Stimulated activated CD4-positive, alpha-beta T cell treated with anti-CD3 and anti-CD28 coated beads, Interleukin-1b, Interleukin-23, amount 100 ng/mL, for 24 hours (primary cell): ENCODE measurements around the gene RACK1.
"Not testable (repeated sequence)": the region's sequence is repeated elsewhere in the genome, so short reads cannot be mapped to it uniquely, and the experiment has no call there.

Experiments
- DNase-seq, 4 experiments: peaks; one replicate each; pipeline ENCODE4 v3.0.0-alpha.2; 2020; ENCODE audit warnings: low read depth in 4 of 4, low spot score in 1 of 4

The RACK1 gene

GRCh38 chr5:181243564-181244343 is at the start of gene RACK1:
RACK1 (minus strand) TSS chr5:181243906; CDS start chr5:181243800, 106 bp downstream.
- DNase-seq, result peak; percentile 77 to 86 (median 80)

DNA sequence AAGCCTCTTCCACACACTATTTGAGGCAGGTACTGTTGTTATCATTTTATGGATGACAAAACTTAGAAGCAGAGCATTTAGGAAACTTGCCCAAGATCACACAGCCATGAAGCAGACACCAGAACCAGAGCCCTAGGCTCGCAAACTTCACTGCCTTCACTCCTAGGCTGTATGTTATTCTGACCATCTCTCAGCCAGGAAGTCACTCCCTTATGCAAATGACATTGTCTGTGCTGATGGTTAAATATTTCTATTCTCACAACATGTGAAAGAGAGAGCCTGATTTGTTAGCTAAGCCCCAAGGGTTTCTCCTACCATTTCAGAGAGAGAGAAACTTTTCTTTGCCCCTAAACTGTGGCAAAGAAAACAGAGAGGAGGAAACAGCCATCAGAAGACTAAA is 43.6 kb upstream of the RACK1 start:
- DNase-seq, result not testable (repeated sequence)

DNA sequence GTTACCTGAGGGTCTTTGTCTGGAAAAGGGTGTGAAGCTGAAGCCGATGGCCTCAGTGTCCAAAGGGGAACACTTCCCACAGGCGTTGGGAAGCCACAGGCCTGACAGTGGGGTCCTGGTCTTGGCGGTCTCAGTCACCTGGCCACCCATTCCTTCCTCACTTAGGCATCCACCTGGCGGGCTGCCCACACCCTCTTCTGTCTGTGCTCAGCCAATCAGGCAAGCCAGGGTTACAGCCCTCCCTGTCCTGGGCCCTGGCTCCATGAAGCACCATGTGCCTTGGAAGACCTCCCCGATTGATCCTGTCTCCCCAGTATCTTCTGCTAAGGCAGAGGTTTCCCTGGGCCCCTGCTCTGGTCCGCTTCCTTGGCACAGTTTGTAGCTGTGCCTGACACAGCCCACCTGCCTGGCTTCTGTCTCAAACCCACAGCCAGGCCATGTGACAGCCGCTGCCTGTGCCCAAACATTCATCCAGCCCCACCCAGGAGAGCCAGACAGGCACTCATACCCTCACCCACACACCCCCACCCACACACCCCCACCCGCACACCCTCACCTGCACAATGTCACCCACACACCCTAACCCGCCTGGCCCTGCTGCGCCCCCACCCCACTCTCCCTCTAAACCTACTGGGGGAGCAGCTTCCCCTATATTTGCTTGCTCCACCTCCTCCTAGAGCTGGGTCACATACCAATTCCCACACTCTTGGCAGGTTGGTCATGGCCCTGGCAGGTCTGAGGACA is 42.4 kb upstream of the RACK1 start:
- DNase-seq, result not testable (repeated sequence)

DNA sequence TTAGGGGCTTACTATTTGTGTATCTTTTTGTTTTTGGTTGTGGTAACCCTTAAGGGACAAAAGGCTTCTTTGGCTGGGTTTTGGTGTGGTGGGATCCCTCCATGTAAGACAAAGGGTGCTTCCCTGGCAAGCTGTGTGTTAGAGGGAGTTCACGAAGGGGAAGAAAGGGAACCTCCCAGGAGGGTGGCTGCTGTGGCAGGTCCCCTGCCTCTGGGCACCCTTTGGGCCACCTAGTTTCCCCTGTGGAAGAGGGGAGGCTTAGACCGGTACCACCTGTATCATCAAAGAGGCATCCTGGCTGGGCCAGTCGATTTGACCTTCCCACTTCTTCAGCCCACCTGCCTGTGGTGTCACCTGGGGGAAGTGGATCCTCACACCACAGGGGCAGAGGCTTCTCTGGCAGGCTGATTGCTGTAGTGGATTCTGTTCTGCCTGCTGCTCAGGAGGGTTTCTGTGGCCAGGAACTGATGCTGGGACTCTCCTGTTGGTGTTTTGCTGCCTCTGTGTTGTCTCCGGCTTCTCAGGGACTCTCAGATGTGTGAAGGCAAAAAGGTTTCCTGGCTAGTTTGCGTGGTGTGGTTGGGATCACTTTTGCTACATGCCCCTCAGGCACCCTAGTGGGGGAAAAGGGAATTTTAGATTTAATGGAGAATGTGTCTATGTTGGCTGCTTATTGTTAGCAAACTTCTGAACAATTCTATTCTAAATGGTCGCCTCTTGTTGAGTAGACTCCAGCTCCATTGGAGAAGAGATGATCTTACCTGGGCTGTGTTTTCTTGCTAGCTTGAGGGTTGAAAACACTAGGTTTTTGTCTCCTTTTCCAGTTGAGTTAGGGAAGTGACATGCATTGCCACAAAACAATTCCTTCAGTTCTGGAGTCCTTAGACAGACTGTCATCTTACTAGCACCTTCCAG is 40.4 kb upstream of the RACK1 start:
- DNase-seq, result not testable (repeated sequence)

- no peak for DNase-seq
These were observed 39.6 kb upstream of the RACK1 start for GRCh38 chr5:181283347-181283746.

DNA sequence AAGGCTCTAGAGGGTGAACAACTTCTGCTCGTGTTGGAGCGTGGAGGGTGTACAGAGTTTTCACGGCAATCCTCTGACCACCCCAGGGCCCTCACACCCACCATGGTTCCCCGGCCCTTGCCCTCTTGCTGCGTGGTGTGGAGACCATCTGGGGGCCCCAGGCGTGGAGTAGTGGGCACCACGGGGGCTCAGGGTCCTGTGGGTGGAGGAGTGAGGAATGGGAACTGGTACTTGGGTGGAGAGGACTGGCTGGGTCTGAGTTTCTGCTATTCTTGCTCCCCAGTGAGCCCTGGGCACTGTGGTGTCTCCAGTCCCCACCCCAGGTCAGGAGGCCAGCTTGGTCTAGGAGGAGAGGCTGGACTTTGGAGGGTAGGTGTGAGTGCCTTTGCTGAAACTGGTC is 39.2 kb upstream of the RACK1 start:
- no peak for DNase-seq

GRCh38 chr5:181282415-181282814 is 38.7 kb upstream of the RACK1 start:
- not testable (repeated sequence) for DNase-seq

DNA sequence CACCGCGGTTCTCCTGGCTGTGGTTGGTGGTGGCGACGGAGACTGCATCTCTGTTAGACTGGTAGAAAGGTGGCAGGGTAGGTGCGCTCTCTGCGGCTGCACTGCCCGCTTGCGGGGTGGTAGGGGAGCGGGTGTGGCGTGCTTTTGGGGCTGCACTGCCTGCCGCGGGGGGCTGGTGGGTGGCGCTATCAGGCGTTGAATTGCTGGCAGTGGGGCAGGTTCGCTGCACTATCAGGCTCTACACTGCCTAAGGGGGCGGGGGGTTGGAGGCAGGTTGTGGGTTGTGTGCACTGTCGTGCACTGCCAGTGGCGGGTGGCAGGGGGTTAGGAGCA is 38.2 kb upstream of the RACK1 start:
- DNase-seq, result no peak

DNA sequence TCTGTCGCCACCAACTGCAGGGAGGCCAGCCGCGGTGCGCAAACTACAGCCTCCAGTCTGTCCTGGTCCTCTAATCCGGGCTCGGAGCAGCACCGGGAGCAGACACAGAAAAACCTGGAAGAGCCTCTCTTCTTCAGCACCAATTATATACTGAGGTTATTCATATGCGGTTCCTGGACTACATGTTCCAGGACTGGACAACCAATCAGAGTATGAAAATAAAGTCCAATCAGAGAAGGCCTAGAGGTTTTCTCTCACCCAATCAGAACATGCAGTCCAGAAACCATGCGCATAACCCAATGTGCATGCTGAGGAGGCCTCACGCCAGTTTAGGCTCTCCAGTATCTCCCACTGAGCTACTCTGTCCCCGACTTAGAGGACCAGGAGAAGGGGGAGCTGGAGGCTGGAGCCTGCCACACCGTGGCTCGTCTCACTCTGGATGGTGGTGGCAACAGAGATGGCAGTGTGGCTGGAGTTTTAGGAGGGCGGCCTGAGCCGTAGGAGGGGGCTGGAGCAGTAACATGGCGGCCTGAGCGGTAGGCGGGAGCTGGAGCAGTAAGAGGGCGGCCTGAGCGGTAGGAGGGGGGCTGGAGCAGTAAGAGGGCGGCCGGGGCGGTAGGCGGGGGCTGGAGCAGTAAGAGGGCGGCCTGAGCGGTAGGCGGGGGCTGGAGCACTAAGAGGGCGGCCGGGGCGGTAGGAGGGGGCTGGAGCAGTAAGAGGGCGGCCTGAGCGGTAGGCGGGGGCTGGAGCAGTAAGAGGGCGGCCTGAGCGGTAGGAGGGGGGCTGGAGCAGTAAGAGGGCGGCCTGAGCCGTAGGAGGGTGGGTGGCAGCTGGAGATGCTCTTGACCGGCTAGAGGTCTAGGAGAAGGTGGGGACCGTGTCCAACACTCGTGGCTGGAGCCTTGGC is 37.6 kb upstream of the RACK1 start:
- no peak for DNase-seq

DNA sequence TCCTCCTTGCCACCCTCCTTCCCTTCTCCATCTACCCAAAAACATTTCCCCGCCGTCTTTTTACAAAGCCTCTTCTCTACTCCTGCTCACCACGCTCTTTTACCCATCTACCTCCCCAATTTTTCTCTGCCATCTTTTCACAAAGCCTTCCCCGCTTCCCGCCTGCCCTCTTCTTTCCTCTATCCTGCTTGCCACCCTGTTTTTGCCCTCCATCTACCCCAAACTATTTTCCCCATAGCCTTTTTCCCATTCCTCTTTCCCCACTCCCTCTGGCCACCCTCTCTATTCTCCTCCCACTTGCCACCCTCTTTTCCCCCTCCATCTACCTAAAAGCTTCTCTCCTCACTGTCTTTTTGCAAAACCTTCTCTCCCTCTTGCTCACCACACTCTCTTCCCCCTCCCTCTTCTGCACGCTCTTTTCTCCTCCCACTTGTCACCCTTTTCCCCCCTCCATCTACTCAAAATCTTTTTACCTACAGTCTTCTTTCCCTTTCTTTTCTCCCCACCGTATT is 36.6 kb upstream of the RACK1 start:
- DNase-seq, result no peak

- DNase-seq, result not testable (repeated sequence)
These were observed 29.7 kb upstream of the RACK1 start for GRCh38 chr5:181273433-181273744.

GRCh38 chr5:181271081-181271480 is 27.4 kb upstream of the RACK1 start:
- DNase-seq, result no peak

- DNase-seq, result not testable (repeated sequence)
These were observed 24.2 kb upstream of the RACK1 start for GRCh38 chr5:181267907-181268306.

GRCh38 chr5:181267291-181267904 is 23.7 kb upstream of the RACK1 start:
- not testable (repeated sequence) for DNase-seq

- no peak for DNase-seq
These were observed 21.5 kb upstream of the RACK1 start for GRCh38 chr5:181265092-181265671.

- no peak for DNase-seq
These were observed 19.9 kb upstream of the RACK1 start for GRCh38 chr5:181263633-181264032.

DNA sequence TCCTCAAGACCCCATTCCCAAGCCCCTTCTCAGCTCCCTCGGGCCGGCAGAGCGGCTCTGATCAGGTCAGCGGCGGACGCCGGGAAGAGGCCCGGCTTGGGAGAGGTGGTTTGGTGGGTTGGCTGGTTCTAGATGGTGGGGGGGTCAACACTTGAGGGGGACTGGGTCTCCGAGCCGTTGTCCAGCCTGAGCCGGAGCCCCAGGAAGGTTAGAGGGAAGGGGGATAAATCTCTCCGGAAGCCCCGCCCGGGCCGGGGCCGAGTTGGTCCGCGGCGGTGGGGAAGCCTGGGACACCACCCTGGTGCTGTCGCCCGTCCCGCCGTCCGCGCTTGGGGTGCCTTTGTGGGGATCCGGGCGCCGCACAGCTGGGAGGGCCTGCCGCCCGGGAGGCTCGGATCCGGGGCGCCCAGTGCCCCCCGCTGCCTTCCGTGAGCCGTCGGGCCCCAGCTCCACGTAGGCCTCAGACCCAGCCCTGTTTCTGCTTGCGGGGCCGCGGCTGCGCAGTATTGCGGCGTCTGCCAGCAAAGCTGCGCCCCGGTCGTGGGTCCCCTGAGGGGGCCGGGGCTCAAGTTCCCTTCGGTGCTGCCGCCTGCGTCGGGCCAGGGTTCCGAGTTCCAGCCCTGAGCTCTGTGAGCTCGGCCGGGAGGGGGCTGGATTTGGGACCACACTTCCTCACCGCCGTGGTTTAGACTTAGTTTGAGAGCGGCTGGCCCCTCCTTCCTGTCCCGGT is 17.8 kb upstream of the RACK1 start:
- peak in 3 of 4 experiments; percentile 40 to 63 (median 51) for DNase-seq

- DNase-seq, result peak; percentile 74 to 86 (median 81)
These were observed 17.1 kb upstream of the RACK1 start, which contains the start of gene TRIM52 for GRCh38 chr5:181260720-181261319. TRIM52 (minus strand) TSS chr5:181261143; CDS start chr5:181260813, 330 bp downstream.
